Hematopoietic multipotent progenitor cell (in vitro differentiated cells): ENCODE results near the gene JOSD1. TPM values are rescaled to one million over a fixed set of nuclear protein-coding genes. Genes with fewer than 3 reads are reported as not detected.

ENCODE experiments used
- DNase-seq, 3 donors: peaks; one replicate each; pipeline ENCODE4 v3.0.0-alpha.2; 2011 to 2015; ENCODE audit warnings: low read depth in 2 of 3, low spot score in 2 of 3
- total RNA-seq: library from RNA; depleted of rRNA; stranded (reverse); fragments of >200 nt; gene quantifications from one replicate; pipeline ENCODE4 v1.2.3, GENCODE V29; 2012

The JOSD1 gene
- 65.7 TPM for total RNA-seq

GRCh38 chr22:38700789-38701628, at the start of gene JOSD1:
Gene JOSD1, minus strand, starts transcription at chr22:38700943. Its CDS starts 956 bp downstream, at chr22:38699987.
- peak; percentile 97 to 100 (median 97) for DNase-seq

- DNase-seq: no peak
These were observed 49.4 kb upstream of the JOSD1 start for GRCh38 chr22:38750104-38750503.

GRCh38 chr22:38748487-38749136, 47.9 kb upstream of the JOSD1 start:
- no peak for DNase-seq

GRCh38 chr22:38745676-38746460, 45.1 kb upstream of the JOSD1 start:
- no peak for DNase-seq

GRCh38 chr22:38744981-38745380, 44.2 kb upstream of the JOSD1 start:
- DNase-seq: no peak

GRCh38 chr22:38742176-38742942, 41.6 kb upstream of the JOSD1 start:
- DNase-seq: no peak

GRCh38 chr22:38741576-38741975, 40.8 kb upstream of the JOSD1 start:
- DNase-seq: no peak

GRCh38 chr22:38741166-38741565, 40.4 kb upstream of the JOSD1 start:
- DNase-seq: no peak

GRCh38 chr22:38740754-38741153, 40.0 kb upstream of the JOSD1 start:
- no peak for DNase-seq

- no peak for DNase-seq
These were observed 39.5 kb upstream of the JOSD1 start for GRCh38 chr22:38740116-38740723.

GRCh38 chr22:38739300-38740055, 38.7 kb upstream of the JOSD1 start:
- no peak for DNase-seq

- DNase-seq: no peak
These were observed 37.8 kb upstream of the JOSD1 start for GRCh38 chr22:38738475-38739070.

GRCh38 chr22:38737302-38738060, 36.7 kb upstream of the JOSD1 start:
- no peak for DNase-seq

GRCh38 chr22:38736257-38736570, 35.5 kb upstream of the JOSD1 start:
- no peak for DNase-seq

- no peak for DNase-seq
These were observed 34.9 kb upstream of the JOSD1 start for GRCh38 chr22:38735465-38736256.

GRCh38 chr22:38735126-38735464, 34.4 kb upstream of the JOSD1 start:
- no peak for DNase-seq

GRCh38 chr22:38734421-38735100, 33.8 kb upstream of the JOSD1 start:
- DNase-seq: no peak
